Nephron (organoid): ENCODE results near the gene ABCC4.

Source experiments
- H3K27ac Mint-ChIP-seq, 3 experiments: 2 replicates each; pipeline ENCODE4 v1.8.0; 2020; ENCODE audit warnings: mixed read lengths in 3 of 3, mild to moderate bottlenecking in 2 of 3, moderate library complexity in 1 of 3
- H3K27me3 Mint-ChIP-seq: 2 replicates; pipeline ENCODE4 v1.8.0; 2021; ENCODE audit warnings: low read depth, mild to moderate bottlenecking, moderate library complexity, mixed read lengths
- H3K36me3 Mint-ChIP-seq: 2 replicates; pipeline ENCODE4 v1.8.0; 2020; ENCODE audit warnings: low read depth, mixed read lengths
- H3K4me1 Mint-ChIP-seq: 2 replicates; pipeline ENCODE4 v1.8.0; 2020; ENCODE audit warnings: mixed read lengths
- H3K4me3 Mint-ChIP-seq, 3 experiments: 2 replicates each; pipeline ENCODE4 v1.8.0; 2020; ENCODE audit warnings: mild to moderate bottlenecking in 3 of 3, mixed read lengths in 3 of 3, moderate library complexity in 2 of 3
- H3K9me3 Mint-ChIP-seq: 2 replicates; pipeline ENCODE4 v1.8.0; 2020; ENCODE audit warnings: mixed read lengths
- CTCF ChIP-seq, 3 experiments: fragments of 200-600 bp; sonication (generic); IDR thresholded peaks; one replicate each; pipeline ENCODE4 v1.5.0; 2021; ENCODE audit warnings: antibody characterized with exemption in 3 of 3; ENCODE audit not compliant: unreplicated experiment in 3 of 3

The ABCC4 gene

GRCh38 chr13:95086761-95087160, 214.5 kb downstream of the ABCC4 start:
- H3K27me3 Mint-ChIP-seq = no peaks in the 10 kb centered on the region
- H3K4me3 Mint-ChIP-seq = no peak overlapping the region
- TF ChIP-seq CTCF (IDR thresholded peaks at IDR 0.05; ENCODE audit: unreplicated experiment in 3 of 3) = no peak
- no peaks in the 10 kb centered on the region for H3K4me1 Mint-ChIP-seq
- H3K9me3 Mint-ChIP-seq = peaks cover 3% of the 10 kb centered on the region
- no peak overlapping the region for H3K27ac Mint-ChIP-seq
- peaks cover 12% of the 10 kb centered on the region for H3K36me3 Mint-ChIP-seq

GRCh38 chr13:95083758-95084157, 217.5 kb downstream of the ABCC4 start:
- TF ChIP-seq CTCF (IDR thresholded peaks at IDR 0.05; ENCODE audit: unreplicated experiment in 3 of 3) = no peak
- H3K27ac Mint-ChIP-seq = no peak overlapping the region
- H3K27me3 Mint-ChIP-seq = no peaks in the 10 kb centered on the region
- no peaks in the 10 kb centered on the region for H3K4me1 Mint-ChIP-seq
- H3K9me3 Mint-ChIP-seq = no peaks in the 10 kb centered on the region
- H3K4me3 Mint-ChIP-seq = no peak overlapping the region
- no peaks in the 10 kb centered on the region for H3K36me3 Mint-ChIP-seq

- Mint-ChIP-seq H3K4me1 (no peaks in the 10 kb centered on the region), H3K36me3 (no peaks in the 10 kb centered on the region), H3K4me3 (no peak overlapping the region), H3K9me3 (no peaks in the 10 kb centered on the region), H3K27me3 (no peaks in the 10 kb centered on the region), H3K27ac (no peak overlapping the region)
- no peak for TF ChIP-seq CTCF (IDR thresholded peaks at IDR 0.05; ENCODE audit: unreplicated experiment in 3 of 3)
Observed at GRCh38 chr13:95083066-95083465, 218.2 kb downstream of the ABCC4 start.

- no peaks in the 10 kb centered on the region for H3K9me3 Mint-ChIP-seq
- H3K36me3 Mint-ChIP-seq = peaks cover 27% of the 10 kb centered on the region
- no peaks in the 10 kb centered on the region for H3K27me3 Mint-ChIP-seq
- TF ChIP-seq CTCF (IDR thresholded peaks at IDR 0.05; ENCODE audit: unreplicated experiment in 3 of 3) = no peak
- no peaks in the 10 kb centered on the region for H3K4me1 Mint-ChIP-seq
- peak overlapping the region in 1 of 3 experiments; percentile 16 for H3K27ac Mint-ChIP-seq
- H3K4me3 Mint-ChIP-seq = no peak overlapping the region
Observed at GRCh38 chr13:95075506-95075905, 225.7 kb downstream of the ABCC4 start.

- H3K9me3 Mint-ChIP-seq = no peaks in the 10 kb centered on the region
Observed at GRCh38 chr13:95074820-95075219, 226.4 kb downstream of the ABCC4 start.

More at GRCh38 chr13:95074820-95075219, 226.4 kb downstream of the ABCC4 start:
- Mint-ChIP-seq H3K27me3 (no peaks in the 10 kb centered on the region), H3K36me3 (peaks cover 34% of the 10 kb centered on the region), H3K4me1 (no peaks in the 10 kb centered on the region), H3K4me3 (no peak overlapping the region), H3K27ac (peak overlapping the region in 1 of 3 experiments; percentile 88)
- TF ChIP-seq CTCF (IDR thresholded peaks at IDR 0.05; ENCODE audit: unreplicated experiment in 3 of 3) = no peak
